GM19438 (cell line): ENCODE data around the gene BOLA2.
"Not testable (repeated sequence)": the region's sequence is repeated elsewhere in the genome, so short reads cannot be mapped to it uniquely, and the experiment has no call there.

Experiments used
- ATAC-seq: cut with Tn5 transposase; IDR thresholded peaks from one replicate; pipeline ENCODE4 v1.9.1; 2021; ENCODE audit warnings: low read depth; ENCODE audit not compliant: unreplicated experiment

Gene BOLA2

GRCh38 chr16:29454269-29454668 lies at the start of gene BOLA2, which contains the start of gene SLX1B:
Gene BOLA2, minus strand, starts transcription at chr16:29454351. Its CDS starts 98 bp downstream, at chr16:29454253.
Gene SLX1B, plus strand, starts transcription at chr16:29454533.
- ATAC-seq = peak; percentile 85

GRCh38 chr16:29482276-29482675 lies 28.1 kb upstream of the BOLA2 start:
- ATAC-seq = not testable (repeated sequence)

- not testable (repeated sequence) for ATAC-seq
These were observed 17.9 kb upstream of the BOLA2 start for GRCh38 chr16:29472065-29472464.

- not testable (repeated sequence) for ATAC-seq
These were observed 15.5 kb upstream of the BOLA2 start for GRCh38 chr16:29469660-29470059.

GRCh38 chr16:29467654-29468366 lies 13.7 kb upstream of the BOLA2 start:
- ATAC-seq = not testable (repeated sequence)

GRCh38 chr16:29466904-29467303 lies 12.8 kb upstream of the BOLA2 start:
- ATAC-seq = not testable (repeated sequence)

- not testable (repeated sequence) for ATAC-seq
These were observed 12.1 kb upstream of the BOLA2 start for GRCh38 chr16:29465985-29466824.

GRCh38 chr16:29460647-29461030 lies 6.5 kb upstream of the BOLA2 start:
- ATAC-seq = not testable (repeated sequence)

- not testable (repeated sequence) for ATAC-seq
These were observed 5.8 kb upstream of the BOLA2 start, which contains the start of gene SULT1A4 for GRCh38 chr16:29459706-29460646. Gene SULT1A4, plus strand, starts transcription at chr16:29459913. Its CDS starts 1,473 bp downstream, at chr16:29461386.

- ATAC-seq = not testable (repeated sequence)
These were observed 3.5 kb upstream of the BOLA2 start for GRCh38 chr16:29457660-29458059.

- ATAC-seq = peak; percentile 62
These were observed 677 bp upstream of the BOLA2 start for GRCh38 chr16:29454828-29455227.

GRCh38 chr16:29453754-29454153 lies 397 bp downstream of the BOLA2 start:
- ATAC-seq = peak; percentile 20

GRCh38 chr16:29425390-29425789 lies 28.8 kb downstream of the BOLA2 start:
- ATAC-seq = not testable (repeated sequence)

- not testable (repeated sequence) for ATAC-seq
These were observed 30.6 kb downstream of the BOLA2 start for GRCh38 chr16:29423587-29423986.

GRCh38 chr16:29405249-29405648 lies 48.9 kb downstream of the BOLA2 start:
- not testable (repeated sequence) for ATAC-seq
